SK-N-SH (cell line): ENCODE measurements around the gene GPX5. TPM values are rescaled to one million over a fixed set of nuclear protein-coding genes. Genes with fewer than 3 reads are reported as not detected.

Source experiments
- CTCF ChIA-PET: fragments of 300-600, 350-600 bp; formaldehyde crosslinking; extraction: SDS; loops from one replicate; lab custom pipeline; 2021; lab: Yijun Ruan, JAX
- POLR2A ChIA-PET: fragments of 350-600 bp; sonication (Branson Sonifier 250); formaldehyde crosslinking; extraction: SDS; loops from one replicate; lab custom pipeline; 2020; ENCODE audit warnings: antibody characterized with exemption, inconsistent platforms; lab: Yijun Ruan, JAX
- DNase-seq: peaks from one replicate; pipeline ENCODE4 v3.0.0; 2012
- H2AFZ ChIP-seq: fragments of 200-600 bp; sonication (generic); 2 replicates; pipeline ENCODE4 v1.8.1; 2016; ENCODE audit warnings: antibody characterized with exemption, mild to moderate bottlenecking, low read depth
- H3F3A ChIP-seq: fragments of 200-600 bp; sonication (generic); replicated peaks from 2 replicates; pipeline ENCODE3; 2016; ENCODE audit warnings: antibody characterized with exemption, mild to moderate bottlenecking; ENCODE audit not compliant: insufficient read depth
- H3K27ac ChIP-seq, 2 experiments: fragments of 200-500 bp in 1 of 2; fragments of 200-600 bp in 1 of 2; sonication (Bioruptor generic) in 1 of 2; sonication (generic), shearing (Covaris generic) in 1 of 2; 2 replicates each; pipeline versions ENCODE4 v1.5.1 to v1.6.1; 2014 to 2016; ENCODE audit warnings: low read depth in 2 of 2, inconsistent platforms in 1 of 2, low read length in 1 of 2, mild to moderate bottlenecking in 1 of 2, mixed read lengths in 1 of 2
- H3K27me3 ChIP-seq: fragments of 200-600 bp; sonication (generic), shearing (Covaris generic); 2 replicates; pipeline ENCODE4 v1.6.1; 2016; ENCODE audit warnings: mixed run types; ENCODE audit not compliant: insufficient read depth
- H3K36me3 ChIP-seq, 2 experiments: fragments of 200-500 bp in 1 of 2; fragments of 200-600 bp in 1 of 2; sonication (Bioruptor generic) in 1 of 2; sonication (generic) in 1 of 2; replicated peaks in 1 of 2; 2 replicates each; pipeline versions ENCODE3 to v1.5.1; 2014 to 2016; ENCODE audit warnings: low read length in 1 of 2, mild to moderate bottlenecking in 1 of 2; ENCODE audit not compliant: insufficient read depth in 2 of 2, control insufficient read depth in 1 of 2
- H3K4me1 ChIP-seq, 2 experiments: fragments of 200-500 bp in 1 of 2; fragments of 200-600 bp in 1 of 2; sonication (Bioruptor generic) in 1 of 2; sonication (generic), shearing (Covaris generic) in 1 of 2; 2 replicates each; pipeline versions ENCODE4 v1.5.1 to v1.6.1; 2014 to 2016; ENCODE audit warnings: low read depth in 1 of 2, low read length in 1 of 2, mixed run types in 1 of 2; ENCODE audit not compliant: insufficient read depth in 2 of 2, control insufficient read depth in 1 of 2
- H3K4me2 ChIP-seq: fragments of 200-600 bp; sonication (generic), shearing (Covaris generic); 2 replicates; pipeline ENCODE4 v1.6.1; 2017; ENCODE audit warnings: mixed run types
- H3K4me3 ChIP-seq, 2 experiments: fragments of 200-500 bp in 1 of 2; fragments of 200-600 bp in 1 of 2; sonication (Bioruptor generic) in 1 of 2; sonication (generic), shearing (Covaris generic) in 1 of 2; 2 replicates each; pipeline versions ENCODE4 v1.5.1 to v1.8.1; 2014 to 2016; ENCODE audit warnings: low read depth in 2 of 2, inconsistent platforms in 1 of 2, low read length in 1 of 2, mild to moderate bottlenecking in 1 of 2, mixed read lengths in 1 of 2, moderate library complexity in 1 of 2
- H3K79me2 ChIP-seq: fragments of 200-600 bp; sonication (generic); 2 replicates; pipeline ENCODE4 v1.8.1; 2017; ENCODE audit warnings: mild to moderate bottlenecking; ENCODE audit not compliant: insufficient read depth
- H3K9ac ChIP-seq: fragments of 200-600 bp; sonication (generic); 2 replicates; pipeline ENCODE4 v1.6.1; 2017; ENCODE audit warnings: mixed run types
- H3K9me2 ChIP-seq: fragments of 200-600 bp; sonication (generic); 2 replicates; pipeline ENCODE4 v1.6.1; 2017; ENCODE audit warnings: mixed run types
- H3K9me3 ChIP-seq: fragments of 200-600 bp; sonication (generic); 2 replicates; pipeline ENCODE4 v1.6.1; 2017; ENCODE audit warnings: mixed run types, mild to moderate bottlenecking, moderate library complexity
- H4K20me1 ChIP-seq: fragments of 200-600 bp; sonication (generic); 2 replicates; pipeline ENCODE4 v1.6.1; 2017; ENCODE audit warnings: mild to moderate bottlenecking, mixed run types; ENCODE audit not compliant: insufficient read depth
- CHD2 ChIP-seq: fragments of 150-350 bp; IDR thresholded peaks from 2 replicates; pipeline ENCODE4 v1.6.1; 2018; ENCODE audit warnings: low read length; ENCODE audit not compliant: partially characterized antibody
- EP300 ChIP-seq, 2 experiments: IDR thresholded peaks; 2 replicates each; pipeline versions ENCODE4 v1.4.0 to v1.6.1; 2012; ENCODE audit warnings: borderline replicate concordance in 1 of 2, low read depth in 1 of 2, low read length in 1 of 2
- FOXJ3 ChIP-seq: sonication (generic); formaldehyde crosslinking; IDR thresholded peaks from 2 replicates; pipeline ENCODE4 v1.5.1; 2020; ENCODE audit warnings: mild to moderate bottlenecking, missing genetic modification reagents
- FOXM1 ChIP-seq: IDR thresholded peaks from 2 replicates; pipeline ENCODE4 v1.4.0; 2012; ENCODE audit warnings: low read depth, mild to moderate bottlenecking
- GABPA ChIP-seq: IDR thresholded peaks from 2 replicates; pipeline ENCODE4 v1.4.0; 2012; ENCODE audit warnings: low read depth, mild to moderate bottlenecking
- GATA2 ChIP-seq: sonication (generic); formaldehyde crosslinking; IDR thresholded peaks from 2 replicates; pipeline ENCODE4 v1.5.0; 2020; ENCODE audit warnings: mild to moderate bottlenecking, missing genetic modification reagents
- JUND ChIP-seq: IDR thresholded peaks from 2 replicates; pipeline ENCODE4 v1.4.0; 2012
- MEF2A ChIP-seq: IDR thresholded peaks from 2 replicates; pipeline ENCODE4 v1.4.0; 2012; ENCODE audit warnings: low read depth, borderline replicate concordance
- MXI1 ChIP-seq: IDR thresholded peaks from 2 replicates; pipeline ENCODE4 v1.6.1; 2012; ENCODE audit warnings: mild to moderate bottlenecking, low read depth, low read length, improper control_type of control experiment
- NFIC ChIP-seq: IDR thresholded peaks from 2 replicates; pipeline ENCODE4 v1.4.0; 2012; ENCODE audit warnings: borderline replicate concordance
- NRF1 ChIP-seq: IDR thresholded peaks from 2 replicates; pipeline ENCODE4 v1.6.1; 2012; ENCODE audit warnings: low read depth, mild to moderate bottlenecking, low read length
- POLR2AphosphoS5 ChIP-seq: IDR thresholded peaks from 2 replicates; pipeline ENCODE4 v1.6.1; 2012; ENCODE audit warnings: low read depth, low read length
- RAD21 ChIP-seq: IDR thresholded peaks from 2 replicates; pipeline ENCODE4 v1.6.1; 2012; ENCODE audit warnings: mild to moderate bottlenecking, low read length
- RCOR1 ChIP-seq: fragments of 150-350 bp; IDR thresholded peaks from 2 replicates; pipeline ENCODE4 v1.6.1; 2017; ENCODE audit warnings: antibody characterized with exemption, low read length
- RXRA ChIP-seq: IDR thresholded peaks from 2 replicates; pipeline ENCODE4 v1.4.0; 2012; ENCODE audit warnings: low read depth, mild to moderate bottlenecking, borderline replicate concordance
- SIN3A ChIP-seq: IDR thresholded peaks from 2 replicates; pipeline ENCODE4 v1.6.1; 2012; ENCODE audit warnings: low read depth, mild to moderate bottlenecking, low read length, moderate library complexity, borderline replicate concordance
- SMC3 ChIP-seq: IDR thresholded peaks from 2 replicates; pipeline ENCODE4 v1.6.1; 2012; ENCODE audit warnings: low read depth, low read length, improper control_type of control experiment
- TAF1 ChIP-seq: IDR thresholded peaks from 2 replicates; pipeline ENCODE4 v1.6.1; 2012; ENCODE audit warnings: low read depth, mild to moderate bottlenecking, low read length, moderate library complexity, borderline replicate concordance
- TCF12 ChIP-seq: IDR thresholded peaks from 2 replicates; pipeline ENCODE4 v1.4.0; 2012
- YY1 ChIP-seq: IDR thresholded peaks from 2 replicates; pipeline ENCODE4 v1.4.0; 2012; ENCODE audit warnings: low read depth, mild to moderate bottlenecking
- WGBS: methylation state at CpG from one replicate; pipeline ENCODE4 v1.1.6; 2017; ENCODE audit warnings: low lambda C conversion rate; 5-methylcytosine and 5-hydroxymethylcytosine counted together
- polyA plus RNA-seq, 3 experiments: library from polyadenylated mRNA; depleted of rRNA; stranded (reverse); fragments of >200 nt; gene quantifications; 2 replicates each; pipeline ENCODE4 v1.2.3, GENCODE V29; 2012
- TF ChIP-seq, protein P1 (sequence below): IDR thresholded peaks from 2 replicates; pipeline ENCODE4 v1.4.0; 2012; ENCODE audit warnings: low read depth, borderline replicate concordance
- TF ChIP-seq, protein P2 (sequence below): IDR thresholded peaks from 2 replicates; pipeline ENCODE4; 2012
- TF ChIP-seq, protein P3 (sequence below): fragments of 200-600 bp; sonication (generic); IDR thresholded peaks from 2 replicates; pipeline ENCODE4 v1.6.1; 2017; ENCODE audit warnings: antibody characterized with exemption, mild to moderate bottlenecking, moderate library complexity
- TF ChIP-seq, protein P4 (sequence below): IDR thresholded peaks from 2 replicates; pipeline ENCODE4 v1.4.0; 2012; ENCODE audit warnings: low read depth, borderline replicate concordance

GPX5 gene
- polyA plus RNA-seq, 1 of the 3 experiments (the other 2 are of a cell fraction): not detected

DNA sequence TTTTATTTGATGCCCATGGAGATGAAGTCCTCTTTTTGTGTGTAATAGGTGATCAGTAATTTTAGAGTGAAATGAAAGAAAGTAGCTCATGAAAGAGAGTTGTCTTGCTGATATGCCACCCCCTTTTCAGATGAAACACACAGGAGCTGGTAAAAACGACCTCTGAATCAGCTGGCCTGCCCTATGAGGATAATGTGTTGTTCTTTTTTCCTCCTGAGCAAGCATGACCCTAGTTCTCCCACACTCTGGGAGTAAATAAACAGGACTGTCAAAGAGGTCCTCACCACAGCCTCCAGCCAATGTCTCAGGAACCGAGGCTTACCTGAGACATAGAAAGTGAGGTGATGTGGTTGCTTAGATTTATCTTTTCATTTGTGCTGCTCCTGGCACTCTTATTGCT, 29.5 kb downstream of the GPX5 start (continued):
- TF ChIP-seq, protein P1, sequence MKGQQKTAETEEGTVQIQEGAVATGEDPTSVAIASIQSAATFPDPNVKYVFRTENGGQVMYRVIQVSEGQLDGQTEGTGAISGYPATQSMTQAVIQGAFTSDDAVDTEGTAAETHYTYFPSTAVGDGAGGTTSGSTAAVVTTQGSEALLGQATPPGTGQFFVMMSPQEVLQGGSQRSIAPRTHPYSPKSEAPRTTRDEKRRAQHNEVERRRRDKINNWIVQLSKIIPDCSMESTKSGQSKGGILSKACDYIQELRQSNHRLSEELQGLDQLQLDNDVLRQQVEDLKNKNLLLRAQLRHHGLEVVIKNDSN: no peak
- TF ChIP-seq GABPA (no peak), YY1 (no peak), RXRA (no peak), FOXJ3 (CRISPR knock-in tag) (no peak), MXI1 (no peak), TAF1 (no peak)
- TF ChIP-seq, protein P2, sequence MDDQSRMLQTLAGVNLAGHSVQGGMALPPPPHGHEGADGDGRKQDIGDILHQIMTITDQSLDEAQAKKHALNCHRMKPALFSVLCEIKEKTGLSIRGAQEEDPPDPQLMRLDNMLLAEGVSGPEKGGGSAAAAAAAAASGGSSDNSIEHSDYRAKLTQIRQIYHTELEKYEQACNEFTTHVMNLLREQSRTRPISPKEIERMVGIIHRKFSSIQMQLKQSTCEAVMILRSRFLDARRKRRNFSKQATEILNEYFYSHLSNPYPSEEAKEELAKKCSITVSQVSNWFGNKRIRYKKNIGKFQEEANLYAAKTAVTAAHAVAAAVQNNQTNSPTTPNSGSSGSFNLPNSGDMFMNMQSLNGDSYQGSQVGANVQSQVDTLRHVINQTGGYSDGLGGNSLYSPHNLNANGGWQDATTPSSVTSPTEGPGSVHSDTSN: no peak
- TF ChIP-seq, all 33 proteins: peak for 0

DNA sequence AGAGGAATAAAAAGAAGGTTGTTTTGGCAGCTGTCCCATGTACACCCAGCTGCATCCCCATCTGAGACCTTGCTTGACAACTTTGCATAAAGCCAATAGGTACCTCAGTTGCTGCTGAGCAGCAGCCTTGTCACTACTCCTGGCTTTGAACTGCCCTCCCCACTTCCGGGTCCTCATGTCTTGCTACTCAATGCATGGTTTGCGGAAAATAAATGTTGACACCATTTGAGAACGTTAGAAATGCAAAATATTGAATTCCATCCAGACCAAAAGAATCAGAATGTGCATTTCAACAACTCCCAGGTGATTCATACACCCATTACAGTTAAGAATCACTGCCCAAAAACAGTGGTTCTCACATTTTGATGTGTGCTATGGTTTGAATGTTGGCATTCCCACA, 32.9 kb downstream of the GPX5 start:
- H3K4me1 ChIP-seq: no peaks in the 10 kb centered on the region
- no peak overlapping the region for H2AFZ ChIP-seq
- DNase-seq: no peak
- no peaks in the 10 kb centered on the region for H3K9me2 ChIP-seq
- ChIA-PET CTCF (no interaction called here), POLR2A (no interaction called here)
- TF ChIP-seq TCF12: no peak
- TF ChIP-seq MXI1: no peak
- no peak for TF ChIP-seq NFIC
- TF ChIP-seq GATA2 (CRISPR knock-in tag): no peak
- no peak for TF ChIP-seq POLR2AphosphoS5
- TF ChIP-seq SMC3: no peak
- TF ChIP-seq, protein P3, sequence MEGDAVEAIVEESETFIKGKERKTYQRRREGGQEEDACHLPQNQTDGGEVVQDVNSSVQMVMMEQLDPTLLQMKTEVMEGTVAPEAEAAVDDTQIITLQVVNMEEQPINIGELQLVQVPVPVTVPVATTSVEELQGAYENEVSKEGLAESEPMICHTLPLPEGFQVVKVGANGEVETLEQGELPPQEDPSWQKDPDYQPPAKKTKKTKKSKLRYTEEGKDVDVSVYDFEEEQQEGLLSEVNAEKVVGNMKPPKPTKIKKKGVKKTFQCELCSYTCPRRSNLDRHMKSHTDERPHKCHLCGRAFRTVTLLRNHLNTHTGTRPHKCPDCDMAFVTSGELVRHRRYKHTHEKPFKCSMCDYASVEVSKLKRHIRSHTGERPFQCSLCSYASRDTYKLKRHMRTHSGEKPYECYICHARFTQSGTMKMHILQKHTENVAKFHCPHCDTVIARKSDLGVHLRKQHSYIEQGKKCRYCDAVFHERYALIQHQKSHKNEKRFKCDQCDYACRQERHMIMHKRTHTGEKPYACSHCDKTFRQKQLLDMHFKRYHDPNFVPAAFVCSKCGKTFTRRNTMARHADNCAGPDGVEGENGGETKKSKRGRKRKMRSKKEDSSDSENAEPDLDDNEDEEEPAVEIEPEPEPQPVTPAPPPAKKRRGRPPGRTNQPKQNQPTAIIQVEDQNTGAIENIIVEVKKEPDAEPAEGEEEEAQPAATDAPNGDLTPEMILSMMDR: no peak
- TF ChIP-seq FOXJ3 (CRISPR knock-in tag): no peak
- TF ChIP-seq SIN3A: no peak
- TF ChIP-seq GABPA: no peak
- TF ChIP-seq, protein P4, sequence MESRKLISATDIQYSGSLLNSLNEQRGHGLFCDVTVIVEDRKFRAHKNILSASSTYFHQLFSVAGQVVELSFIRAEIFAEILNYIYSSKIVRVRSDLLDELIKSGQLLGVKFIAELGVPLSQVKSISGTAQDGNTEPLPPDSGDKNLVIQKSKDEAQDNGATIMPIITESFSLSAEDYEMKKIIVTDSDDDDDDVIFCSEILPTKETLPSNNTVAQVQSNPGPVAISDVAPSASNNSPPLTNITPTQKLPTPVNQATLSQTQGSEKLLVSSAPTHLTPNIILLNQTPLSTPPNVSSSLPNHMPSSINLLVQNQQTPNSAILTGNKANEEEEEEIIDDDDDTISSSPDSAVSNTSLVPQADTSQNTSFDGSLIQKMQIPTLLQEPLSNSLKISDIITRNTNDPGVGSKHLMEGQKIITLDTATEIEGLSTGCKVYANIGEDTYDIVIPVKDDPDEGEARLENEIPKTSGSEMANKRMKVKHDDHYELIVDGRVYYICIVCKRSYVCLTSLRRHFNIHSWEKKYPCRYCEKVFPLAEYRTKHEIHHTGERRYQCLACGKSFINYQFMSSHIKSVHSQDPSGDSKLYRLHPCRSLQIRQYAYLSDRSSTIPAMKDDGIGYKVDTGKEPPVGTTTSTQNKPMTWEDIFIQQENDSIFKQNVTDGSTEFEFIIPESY: no peak
- no peak for TF ChIP-seq CHD2
- TF ChIP-seq YY1: no peak
- TF ChIP-seq RAD21: no peak
- no peak for TF ChIP-seq MEF2A
- no peak for TF ChIP-seq RCOR1
- no peak for TF ChIP-seq FOXM1
- no peak for TF ChIP-seq EP300 (IDR thresholded peaks at IDR 0.05; ENCODE audit: borderline replicate concordance in 1 of 2, low read depth in 1 of 2, low read length in 1 of 2)
- no peak for TF ChIP-seq NRF1
- TF ChIP-seq JUND: no peak
- no peaks in the 10 kb centered on the region for H3K9me3 ChIP-seq
- no peak overlapping the region for H3K4me3 ChIP-seq
- H3K27me3 ChIP-seq: no peaks in the 10 kb centered on the region; the same call in 1 of the 2 replicates
- H3F3A ChIP-seq: no peaks in the 10 kb centered on the region
- no peaks in the 10 kb centered on the region for H4K20me1 ChIP-seq
- no peak overlapping the region for H3K4me2 ChIP-seq
- no peak overlapping the region for H3K9ac ChIP-seq
- 51% methylated on average over 3 of the region's 3 CpGs for WGBS
- no peaks in the 10 kb centered on the region for H3K79me2 ChIP-seq
- H3K27ac ChIP-seq: no peak overlapping the region
- H3K36me3 ChIP-seq: no peaks in the 10 kb centered on the region
